Esophagus (tissue), 2 donors: ENCODE data around the gene NCOA3. TPM values are rescaled to one million over a fixed set of nuclear protein-coding genes. Genes with fewer than 3 reads are reported as not detected.
A peak's percentile ranks its signal among the peaks of the same experiment; 100 is the strongest.

Experiments
- H3K27ac ChIP-seq, 2 donors: one replicate each; pipeline ENCODE4 v1.5.1; 2013; ENCODE audit warnings: low read depth in 2 of 2, mild to moderate bottlenecking in 2 of 2, inconsistent platforms in 1 of 2, low read length in 1 of 2, moderate library complexity in 1 of 2
- H3K27me3 ChIP-seq, 2 donors: one replicate each; pipeline ENCODE4 v1.6.1; 2013; ENCODE audit warnings: low read length in 2 of 2, control low read depth in 1 of 2, mild to moderate bottlenecking in 1 of 2; ENCODE audit not compliant: insufficient read depth in 2 of 2, control insufficient read depth in 1 of 2
- H3K36me3 ChIP-seq, 2 donors: one replicate each; pipeline ENCODE4 v1.6.1; 2013; ENCODE audit warnings: low read length in 1 of 2; ENCODE audit not compliant: control insufficient read depth in 2 of 2, insufficient read depth in 2 of 2
- H3K4me1 ChIP-seq, 2 donors: one replicate each; pipeline ENCODE4 v1.6.1; 2013; ENCODE audit warnings: low read length in 1 of 2; ENCODE audit not compliant: control insufficient read depth in 2 of 2, insufficient read depth in 2 of 2
- H3K4me3 ChIP-seq, 2 donors: one replicate each; pipeline ENCODE4 v1.5.1; 2013; ENCODE audit warnings: low read length in 2 of 2, mild to moderate bottlenecking in 2 of 2, low read depth in 1 of 2, moderate library complexity in 1 of 2
- H3K9me3 ChIP-seq, 2 donors: one replicate each; pipeline ENCODE4 v1.6.1; 2013; ENCODE audit warnings: mild to moderate bottlenecking in 2 of 2, low read depth in 1 of 2, low read length in 1 of 2, moderate library complexity in 1 of 2; ENCODE audit not compliant: control insufficient read depth in 2 of 2, insufficient read depth in 1 of 2
- WGBS, 2 donors: extraction: QIAGEN DNeasy Blood & Tissue Kit; methylation state at CpG; one replicate each; pipeline ENCODE4 v1.1.7; 2013; 5-methylcytosine and 5-hydroxymethylcytosine counted together
- polyA plus RNA-seq, 2 donors: library from polyadenylated mRNA; stranded (reverse); fragments of 200-250 nt; gene quantifications; one replicate each; pipeline ENCODE4 v1.2.3, GENCODE V29; 2013
- donor health status: healthy with polysubstance abuse.
- donor health status: Bipolar disorder and iron deficiency.

The NCOA3 gene
- polyA plus RNA-seq, 2 donors, result 7.2 to 7.8 TPM

DNA sequence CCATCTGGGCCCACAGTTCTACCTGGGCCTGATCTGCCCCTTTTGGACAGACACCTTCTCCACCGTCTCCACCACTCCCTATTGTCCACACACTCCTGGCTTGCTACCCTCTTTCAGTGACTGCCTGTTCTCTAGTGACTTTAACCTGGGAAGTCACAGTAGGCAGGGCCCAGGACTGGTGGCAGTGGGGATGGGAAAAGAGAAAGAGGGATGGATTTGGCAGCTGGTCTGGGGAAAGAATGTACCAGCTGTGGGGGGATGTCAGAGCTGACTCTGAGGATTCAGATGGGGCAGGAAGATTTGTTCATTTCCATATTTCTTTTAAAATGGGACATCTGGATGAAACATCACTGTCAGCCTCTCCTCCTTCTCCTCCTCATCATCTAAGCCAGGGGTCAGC, 198.1 kb downstream of the NCOA3 start:
- H3K27ac ChIP-seq, result no peak overlapping the region
- H3K27me3 ChIP-seq, result no peaks in the 10 kb centered on the region
- peaks cover 10 to 20% of the 10 kb centered on the region in 2 donors for H3K36me3 ChIP-seq
- H3K4me1 ChIP-seq, result no peaks in the 10 kb centered on the region
- 76 to 90% methylated on average over 1 of the region's 1 CpG for WGBS, 2 donors
- peaks cover 0 to 5% of the 10 kb centered on the region in 2 donors for H3K9me3 ChIP-seq
- H3K4me3 ChIP-seq, result no peak overlapping the region

DNA sequence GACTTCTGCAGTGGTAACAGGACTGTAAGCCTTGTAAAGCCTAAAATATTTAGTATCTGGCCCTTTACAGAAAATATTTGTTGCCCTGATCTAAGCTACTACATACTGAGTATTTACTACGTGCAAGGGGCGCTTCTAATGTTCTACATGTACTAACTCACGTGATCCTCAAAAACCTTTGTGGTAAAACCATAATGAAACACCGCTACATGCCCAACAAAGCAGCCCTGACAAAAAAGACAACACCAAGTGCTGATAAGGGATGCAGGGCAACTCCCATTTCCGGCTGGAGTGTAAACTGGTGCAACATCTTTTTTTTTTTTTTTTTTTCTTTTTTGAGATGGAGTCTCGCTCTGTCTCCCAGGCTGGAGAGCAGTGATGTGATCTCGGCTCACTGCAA, 198.6 kb downstream of the NCOA3 start:
- Histone ChIP-seq H3K9me3 (peaks cover 0 to 5% of the 10 kb centered on the region in 2 donors), H3K36me3 (peaks cover 10 to 20% of the 10 kb centered on the region in 2 donors), H3K4me3 (no peak overlapping the region), H3K4me1 (peaks cover 0 to under 1% of the 10 kb centered on the region in 2 donors), H3K27me3 (no peaks in the 10 kb centered on the region), H3K27ac (no peak overlapping the region)
- 80 to 81% methylated on average over 6 to 7 of the region's 7 CpGs for WGBS, 2 donors

DNA sequence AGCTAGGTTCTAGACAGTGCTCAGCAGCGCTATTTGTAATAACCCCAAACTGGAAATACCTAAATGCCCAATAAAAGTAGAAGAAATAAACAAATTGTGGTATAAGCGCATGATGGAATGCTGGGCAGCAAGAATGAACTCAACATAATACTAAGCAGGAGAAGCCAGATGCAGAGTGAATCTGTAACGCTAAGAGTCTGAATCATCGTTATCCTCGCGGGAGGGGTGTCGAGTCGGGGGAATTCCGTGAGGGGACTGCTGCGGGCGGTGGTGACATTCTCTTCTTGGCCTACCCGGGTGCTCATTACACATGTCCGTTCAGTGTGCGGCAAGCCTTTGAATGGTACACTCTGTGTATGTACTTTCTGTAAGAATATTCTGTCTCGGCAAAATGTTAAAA, 199.9 kb downstream of the NCOA3 start:
- Histone ChIP-seq H3K36me3 (peaks cover 10 to 20% of the 10 kb centered on the region in 2 donors), H3K27ac (no peak overlapping the region), H3K9me3 (peaks cover 0 to 4% of the 10 kb centered on the region in 2 donors), H3K27me3 (no peaks in the 10 kb centered on the region), H3K4me1 (peaks cover 0 to 2% of the 10 kb centered on the region in 2 donors), H3K4me3 (no peak overlapping the region)
- 89 to 90% methylated on average over 15 of the region's 15 CpGs for WGBS, 2 donors

DNA sequence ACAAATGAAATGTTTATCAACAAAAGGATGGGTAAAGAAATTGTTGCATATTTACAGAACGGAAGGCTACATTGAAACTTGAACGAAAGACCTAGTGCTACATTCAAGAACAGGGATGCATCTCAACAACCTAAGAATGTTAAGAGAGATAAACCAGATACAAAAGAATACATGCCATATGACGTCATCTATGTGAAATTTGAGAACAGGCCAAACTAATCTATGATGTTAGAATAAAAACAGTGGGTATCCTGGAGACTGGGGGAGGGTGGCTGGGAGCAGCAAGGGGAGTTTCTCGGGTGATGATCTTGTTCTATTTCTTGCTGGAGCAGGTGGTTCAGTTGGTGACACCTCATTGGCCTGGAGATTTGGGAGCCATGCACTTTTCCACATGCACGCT, 202.1 kb downstream of the NCOA3 start:
- Histone ChIP-seq H3K27ac (no peak overlapping the region), H3K27me3 (no peaks in the 10 kb centered on the region), H3K4me3 (no peak overlapping the region), H3K9me3 (no peaks in the 10 kb centered on the region), H3K36me3 (peaks cover 4 to 11% of the 10 kb centered on the region in 2 donors), H3K4me1 (peaks cover 0 to 2% of the 10 kb centered on the region in 2 donors)
- 74% methylated on average over 5 of the region's 5 CpGs for WGBS, 2 donors

DNA sequence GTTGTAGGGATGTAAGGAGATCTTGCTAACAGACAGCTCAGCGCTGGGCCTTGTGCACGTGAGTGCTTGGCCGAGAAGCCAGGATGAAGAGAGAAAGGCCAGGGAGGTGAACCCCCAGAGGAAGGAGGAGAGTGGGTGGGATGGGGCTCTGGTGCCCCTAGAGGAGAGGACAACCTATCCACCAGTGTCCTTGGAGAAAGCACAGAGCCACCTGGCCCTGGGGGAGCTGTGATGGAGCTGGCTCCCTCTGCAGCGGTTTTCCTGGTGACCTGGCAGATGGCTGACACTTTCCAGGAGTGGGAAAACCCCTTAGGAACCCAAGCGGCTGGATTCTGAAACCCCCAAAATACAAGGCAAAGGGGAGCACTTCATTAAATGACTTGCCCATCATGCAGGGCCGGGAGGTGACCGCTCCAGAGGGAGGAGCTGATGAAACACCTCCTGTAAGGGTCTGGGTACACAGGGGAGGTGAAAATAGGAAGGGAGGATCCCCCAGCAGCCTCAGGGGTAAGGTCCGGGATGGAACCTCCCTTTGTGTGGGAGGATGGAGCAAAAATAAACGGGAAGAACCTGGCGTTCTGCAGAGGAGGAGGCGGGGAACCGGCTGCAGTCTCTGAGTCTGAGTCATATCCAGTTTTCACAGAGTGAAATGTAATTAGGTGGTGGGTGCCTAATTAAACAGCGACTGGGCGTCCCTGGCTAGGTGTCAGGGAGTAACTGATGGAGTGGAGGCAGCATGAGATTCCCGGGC, 203.2 kb downstream of the NCOA3 start:
- Histone ChIP-seq H3K4me3 (no peak overlapping the region), H3K27me3 (no peaks in the 10 kb centered on the region), H3K36me3 (peaks cover 4 to 9% of the 10 kb centered on the region in 2 donors), H3K27ac (peak overlapping the region in 1 of 2 donors; percentile 15), H3K4me1 (peaks cover 2% of the 10 kb centered on the region in 2 donors), H3K9me3 (no peaks in the 10 kb centered on the region)
- WGBS, 2 donors, result 42 to 50% methylated on average over 15 of the region's 15 CpGs

DNA sequence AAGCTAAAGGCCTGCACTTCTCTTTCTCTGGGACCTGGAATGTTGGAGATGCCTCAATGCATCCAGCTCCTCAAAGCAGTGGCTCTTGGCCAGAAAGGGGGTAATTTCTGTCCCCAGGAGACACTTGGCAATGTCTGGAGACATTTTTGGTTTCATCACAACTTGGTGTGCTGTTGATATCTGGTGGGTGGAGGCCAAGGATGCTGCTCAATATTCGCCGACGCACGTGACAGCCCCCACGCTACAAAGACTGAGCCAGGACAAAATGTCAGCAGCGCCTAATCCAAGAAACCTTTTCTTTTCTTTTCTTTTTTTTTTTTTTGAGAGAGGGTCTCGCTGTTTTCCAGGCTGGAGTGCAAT, 203.8 kb downstream of the NCOA3 start:
- peaks cover 4 to 9% of the 10 kb centered on the region in 2 donors for H3K36me3 ChIP-seq
- H3K27ac ChIP-seq, result no peak overlapping the region
- H3K9me3 ChIP-seq, result no peaks in the 10 kb centered on the region
- no peaks in the 10 kb centered on the region for H3K27me3 ChIP-seq
- WGBS, 2 donors, result 78 to 83% methylated on average over 7 of the region's 7 CpGs
- H3K4me1 ChIP-seq, result peaks cover 2% of the 10 kb centered on the region in 2 donors
- no peak overlapping the region for H3K4me3 ChIP-seq

DNA sequence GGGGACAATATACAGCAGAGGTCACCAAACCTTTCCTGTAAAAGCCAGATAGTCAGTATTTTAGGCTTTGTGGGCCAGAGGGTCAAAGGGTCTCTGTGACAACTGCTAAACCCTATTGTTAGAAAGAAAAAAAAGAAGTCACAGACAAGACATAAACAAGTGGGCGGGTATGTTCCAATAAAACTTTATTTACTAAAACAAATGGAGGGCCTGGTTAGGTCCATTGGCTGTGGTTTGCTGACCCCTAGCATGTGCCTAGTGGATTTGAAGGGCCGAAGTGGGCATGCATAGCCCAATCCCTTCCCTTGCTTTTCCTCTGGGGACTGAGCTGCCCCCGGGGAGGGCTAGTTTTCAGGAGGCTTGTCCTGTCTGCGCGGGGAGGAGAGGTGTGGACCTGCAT, 204.7 kb downstream of the NCOA3 start:
- H3K27me3 ChIP-seq, result no peaks in the 10 kb centered on the region
- no peak overlapping the region for H3K27ac ChIP-seq
- H3K9me3 ChIP-seq, result no peaks in the 10 kb centered on the region
- 90 to 93% methylated on average over 5 of the region's 5 CpGs for WGBS, 2 donors
- H3K4me1 ChIP-seq, result peaks cover 2% of the 10 kb centered on the region in 2 donors
- no peak overlapping the region for H3K4me3 ChIP-seq
- peaks cover 2 to 6% of the 10 kb centered on the region in 2 donors for H3K36me3 ChIP-seq

Other genes with a start within 250 kb of the NCOA3 start
- 10 to 100 TPM in 1 of 2 donors, 1 to 10 TPM in 1; 8.8 to 18.7 TPM for gene ZMYND8, start 145.2 kb upstream of the NCOA3 start, polyA plus RNA-seq